Mesenchymal stem cell (in vitro differentiated cells and primary cell): Measurements from ENCODE around the gene LRRC72.
A peak's percentile ranks its signal among the peaks of the same experiment; 100 is the strongest.
"Not testable (repeated sequence)": the region's sequence is repeated elsewhere in the genome, so short reads cannot be mapped to it uniquely, and the experiment has no call there.

Experiments
- DNase-seq: peaks from one replicate; pipeline ENCODE4 v3.0.0-alpha.2; 2013
- H2AFZ ChIP-seq: one replicate; pipeline ENCODE4 v1.6.1; 2013; ENCODE audit warnings: low read depth, mild to moderate bottlenecking, control low read depth, inconsistent platforms, low read length, moderate library complexity
- H2AK5ac ChIP-seq: 2 replicates; pipeline ENCODE4 v1.6.1; 2013; ENCODE audit warnings: low read length, moderate library complexity, mild to moderate bottlenecking, inconsistent platforms; ENCODE audit not compliant: severe bottlenecking
- H2BK120ac ChIP-seq: one replicate; pipeline ENCODE4 v1.6.1; 2013; ENCODE audit warnings: low read depth, mild to moderate bottlenecking, inconsistent platforms, low read length, moderate library complexity
- H2BK12ac ChIP-seq, 2 experiments: one replicate each; pipeline ENCODE4 v1.6.1; 2013; ENCODE audit warnings: inconsistent platforms in 2 of 2, low read length in 2 of 2, mild to moderate bottlenecking in 2 of 2, moderate library complexity in 2 of 2, control low read depth in 1 of 2
- H2BK15ac ChIP-seq: one replicate; pipeline ENCODE4 v1.6.1; 2013; ENCODE audit warnings: mild to moderate bottlenecking, low read depth, inconsistent platforms; ENCODE audit not compliant: poor library complexity, severe bottlenecking
- H2BK5ac ChIP-seq: 2 replicates; pipeline ENCODE4 v1.6.1; 2013; ENCODE audit warnings: low read depth, mild to moderate bottlenecking, low read length, control low read depth, inconsistent platforms; ENCODE audit not compliant: poor library complexity, severe bottlenecking
- H3K14ac ChIP-seq, 2 experiments: one replicate each; pipeline ENCODE4 v1.6.1; 2013; ENCODE audit warnings: inconsistent platforms in 2 of 2, low read length in 2 of 2, control low read depth in 1 of 2, mild to moderate bottlenecking in 1 of 2, moderate library complexity in 1 of 2
- H3K18ac ChIP-seq, 2 experiments: one replicate each; pipeline ENCODE4 v1.6.1; 2013; ENCODE audit warnings: inconsistent platforms in 2 of 2, low read length in 2 of 2, control low read depth in 1 of 2, low read depth in 1 of 2, mild to moderate bottlenecking in 1 of 2
- H3K23ac ChIP-seq, 2 experiments: one replicate each; pipeline ENCODE4 v1.6.1; 2013; ENCODE audit warnings: inconsistent platforms in 2 of 2, low read length in 2 of 2, mild to moderate bottlenecking in 2 of 2, moderate library complexity in 2 of 2, control low read depth in 1 of 2
- H3K27ac ChIP-seq: 2 replicates; pipeline ENCODE4 v1.5.1; 2013; ENCODE audit warnings: mild to moderate bottlenecking, moderate library complexity, low read length, control low read depth, inconsistent platforms; ENCODE audit not compliant: poor library complexity, severe bottlenecking
- H3K27me3 ChIP-seq, 2 experiments: 2 replicates each; pipeline versions ENCODE4 v1.6.1 to v1.7.0; 2013; ENCODE audit warnings: low read length in 2 of 2, mild to moderate bottlenecking in 2 of 2, moderate library complexity in 2 of 2, control low read depth in 1 of 2, inconsistent platforms in 1 of 2; ENCODE audit not compliant: control insufficient read depth in 1 of 2, insufficient read depth in 1 of 2
- H3K36me3 ChIP-seq, 2 experiments: 2 replicates each; pipeline versions ENCODE4 v1.6.1 to v1.7.0; 2013; ENCODE audit warnings: low read length in 2 of 2, control low read depth in 1 of 2, inconsistent platforms in 1 of 2, low read depth in 1 of 2, mild to moderate bottlenecking in 1 of 2; ENCODE audit not compliant: insufficient read depth in 2 of 2, control insufficient read depth in 1 of 2
- H3K4ac ChIP-seq, 2 experiments: one replicate each; pipeline ENCODE4 v1.6.1; 2013; ENCODE audit warnings: inconsistent platforms in 2 of 2, low read length in 2 of 2, mild to moderate bottlenecking in 2 of 2, moderate library complexity in 2 of 2, control low read depth in 1 of 2, low read depth in 1 of 2
- H3K4me1 ChIP-seq: 2 replicates; pipeline ENCODE4 v1.6.1; 2013; ENCODE audit warnings: low read depth, low read length, control low read depth; ENCODE audit not compliant: control insufficient read depth, insufficient read depth
- H3K4me2 ChIP-seq: 2 replicates; pipeline ENCODE4 v1.6.1; 2013; ENCODE audit warnings: low read length, mild to moderate bottlenecking, inconsistent platforms; ENCODE audit not compliant: poor library complexity, severe bottlenecking
- H3K4me3 ChIP-seq, 2 experiments: 2 replicates each; pipeline versions ENCODE4 v1.5.1 to v1.7.0; 2013; ENCODE audit warnings: low read length in 2 of 2, mild to moderate bottlenecking in 2 of 2, control low read depth in 1 of 2, low read depth in 1 of 2; ENCODE audit not compliant: insufficient read depth in 1 of 2
- H3K79me1 ChIP-seq: replicated peaks from 2 replicates; pipeline ENCODE4 v1.6.1; 2013; ENCODE audit warnings: mild to moderate bottlenecking, control low read depth, low read length, inconsistent platforms; ENCODE audit not compliant: poor library complexity, severe bottlenecking
- H3K9ac ChIP-seq: 2 replicates; pipeline ENCODE4 v1.7.0; 2013; ENCODE audit warnings: mild to moderate bottlenecking, low read length, moderate library complexity
- H3K9me3 ChIP-seq: 2 replicates; pipeline ENCODE4 v1.7.0; 2013; ENCODE audit warnings: mild to moderate bottlenecking, low read length; ENCODE audit not compliant: control insufficient read depth
- H4K8ac ChIP-seq: one replicate; pipeline ENCODE4 v1.6.1; 2013; ENCODE audit warnings: inconsistent platforms, mild to moderate bottlenecking, low read length, moderate library complexity
- H4K91ac ChIP-seq: one replicate; pipeline ENCODE4 v1.6.1; 2013; ENCODE audit warnings: mild to moderate bottlenecking, low read length, inconsistent platforms
- WGBS: methylation state at CpG from one replicate; pipeline ENCODE4 v1.1.7; 2013; ENCODE audit warnings: mixed read lengths; 5-methylcytosine and 5-hydroxymethylcytosine counted together

The LRRC72 gene

DNA sequence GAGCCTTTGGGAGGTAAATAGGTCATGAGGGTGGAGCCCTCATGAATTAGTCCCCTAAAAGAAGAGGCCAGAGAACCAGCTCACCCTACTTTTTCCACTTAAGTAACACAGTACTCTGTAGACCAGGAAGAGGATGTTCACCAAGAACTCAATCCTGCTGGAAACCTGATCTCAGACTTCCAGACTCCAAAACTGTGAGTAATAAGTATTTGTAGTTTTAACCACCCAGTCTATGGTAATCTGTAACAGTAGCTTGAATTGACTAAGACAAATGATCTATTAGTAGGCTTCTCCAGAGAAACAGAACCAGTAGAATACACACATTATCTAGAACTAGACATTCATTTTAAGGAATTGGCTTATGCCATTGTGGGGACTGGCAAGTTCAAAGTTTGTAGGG is 67.4 kb downstream of the LRRC72 start:
- no peak overlapping the region for H4K91ac ChIP-seq
- peaks cover 3% of the 10 kb centered on the region for H3K4me1 ChIP-seq
- H4K8ac ChIP-seq: no peak overlapping the region
- H3K18ac ChIP-seq: no peak overlapping the region
- no peak overlapping the region for H2BK5ac ChIP-seq
- no peaks in the 10 kb centered on the region for H3K79me1 ChIP-seq
- no peak overlapping the region for H3K9ac ChIP-seq
- no peak overlapping the region for H3K4me3 ChIP-seq
- no peak overlapping the region for H3K4me2 ChIP-seq
- no peak overlapping the region for H3K14ac ChIP-seq
- no peak overlapping the region for H2BK15ac ChIP-seq
- no peaks in the 10 kb centered on the region for H3K27me3 ChIP-seq
- H3K4ac ChIP-seq: no peak overlapping the region
- DNase-seq: peak; percentile 6
- H3K36me3 ChIP-seq: peaks cover 3 to 14% of the 10 kb centered on the region in 2 experiments
- no peak overlapping the region for H2BK12ac ChIP-seq
- H2BK120ac ChIP-seq: no peak overlapping the region
- no peak overlapping the region for H2AK5ac ChIP-seq
- no peak overlapping the region for H3K27ac ChIP-seq
- H2AFZ ChIP-seq: no peak overlapping the region
- H3K23ac ChIP-seq: no peak overlapping the region
- no peaks in the 10 kb centered on the region for H3K9me3 ChIP-seq

DNA sequence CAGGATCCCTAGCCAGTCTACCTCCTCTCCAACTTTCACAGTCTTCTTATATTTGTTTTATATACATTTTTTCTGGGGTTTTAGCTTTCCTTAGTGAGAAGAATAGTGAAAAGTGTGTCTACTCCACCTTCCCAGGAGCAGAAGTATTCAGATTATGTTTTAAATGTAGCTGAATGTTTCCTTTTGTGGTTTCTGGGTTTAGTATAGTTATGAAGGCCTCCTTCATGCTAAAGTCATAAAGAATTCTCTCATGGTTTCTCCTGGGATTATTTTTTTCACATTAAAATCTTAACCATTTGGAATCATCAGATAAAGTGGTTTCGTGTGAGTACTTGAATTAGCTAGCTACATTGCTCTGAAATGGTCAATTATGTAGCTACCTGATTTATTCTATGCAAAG is 68.1 kb downstream of the LRRC72 start:
- Histone ChIP-seq H3K9me3 (no peaks in the 10 kb centered on the region), H3K4me1 (peaks cover 3% of the 10 kb centered on the region), H3K27ac (peak overlapping the region; percentile 13), H4K91ac (no peak overlapping the region), H2BK5ac (no peak overlapping the region), H2BK12ac (no peak overlapping the region), H3K9ac (no peak overlapping the region), H3K27me3 (no peaks in the 10 kb centered on the region), H4K8ac (no peak overlapping the region), H2AFZ (no peak overlapping the region), H3K4me2 (no peak overlapping the region), H3K18ac (no peak overlapping the region), H3K4ac (no peak overlapping the region), H2BK120ac (no peak overlapping the region), H3K79me1 (no peaks in the 10 kb centered on the region), H3K4me3 (no peak overlapping the region), H3K23ac (no peak overlapping the region), H3K14ac (no peak overlapping the region), H2AK5ac (no peak overlapping the region), H2BK15ac (no peak overlapping the region), H3K36me3 (peaks cover 6 to 19% of the 10 kb centered on the region in 2 experiments)
- no CpG with 5 or more reads among the region's 1 CpG for WGBS
- DNase-seq: no peak

DNA sequence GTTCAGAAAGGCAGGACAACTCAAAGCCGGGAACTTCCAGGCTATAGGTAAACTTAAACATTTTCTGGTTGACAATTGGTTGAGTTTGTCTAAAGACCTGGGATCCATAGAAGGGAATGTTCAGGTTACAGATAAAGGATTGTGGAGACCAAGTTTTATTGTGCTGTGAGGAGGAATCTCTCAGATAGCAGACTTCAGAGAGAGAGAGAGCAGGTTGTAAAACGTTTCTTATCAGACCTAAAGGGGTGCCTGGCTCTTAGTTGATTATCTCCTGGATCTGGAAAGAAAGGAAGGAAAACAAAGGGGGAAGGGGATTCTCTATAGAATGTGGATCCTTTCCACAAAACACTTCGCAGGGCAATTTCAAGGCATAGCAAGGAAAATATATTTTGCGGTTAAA is 69.0 kb downstream of the LRRC72 start:
- H2BK12ac ChIP-seq, H3K14ac ChIP-seq, H3K4ac ChIP-seq, H3K23ac ChIP-seq, H3K79me1 ChIP-seq, H3K18ac ChIP-seq, H4K91ac ChIP-seq, H3K9ac ChIP-seq, H2AK5ac ChIP-seq, H3K4me3 ChIP-seq, H3K4me2 ChIP-seq, H2AFZ ChIP-seq, H3K27ac ChIP-seq, DNase-seq, H2BK5ac ChIP-seq, H2BK15ac ChIP-seq, H2BK120ac ChIP-seq, H3K27me3 ChIP-seq, H4K8ac ChIP-seq, H3K4me1 ChIP-seq, H3K9me3 ChIP-seq: not testable (repeated sequence)
- peaks cover 8 to 28% of the 10 kb centered on the region in 2 experiments for H3K36me3 ChIP-seq
- WGBS: 39% methylated on average over 3 of the region's 4 CpGs

DNA sequence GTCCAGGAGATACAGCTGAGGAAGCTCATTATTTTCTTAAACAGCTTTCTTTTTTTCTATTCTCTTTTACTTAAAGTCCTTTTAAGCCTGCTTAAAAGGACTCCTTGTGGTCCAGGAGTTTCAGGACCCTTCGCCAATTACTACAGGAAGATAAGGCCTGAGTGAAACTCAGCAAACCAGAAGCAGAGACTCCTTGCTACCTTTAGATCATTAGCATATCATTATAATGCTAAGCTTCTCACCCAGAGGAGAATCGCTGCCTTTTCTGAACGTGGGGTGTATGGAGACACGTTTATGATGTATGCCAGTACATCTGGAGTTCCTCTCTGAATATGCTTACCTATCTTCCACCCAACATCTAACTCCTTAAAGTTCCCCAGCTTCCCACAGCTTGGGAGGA is 71.4 kb downstream of the LRRC72 start:
- WGBS: 75% methylated on average over 4 of the region's 4 CpGs
- Histone ChIP-seq H3K36me3 (peaks cover 13 to 52% of the 10 kb centered on the region in 2 experiments), H4K91ac (no peak overlapping the region), H3K27me3 (no peaks in the 10 kb centered on the region), H3K4me3 (no peak overlapping the region), H3K23ac (no peak overlapping the region), H2BK12ac (no peak overlapping the region), H3K18ac (no peak overlapping the region), H2BK15ac (no peak overlapping the region), H3K9ac (no peak overlapping the region), H2AFZ (no peak overlapping the region), H2BK5ac (no peak overlapping the region), H2AK5ac (no peak overlapping the region), H4K8ac (no peak overlapping the region), H3K4ac (no peak overlapping the region), H3K14ac (no peak overlapping the region), H3K27ac (no peak overlapping the region), H3K79me1 (peaks cover 2% of the 10 kb centered on the region), H3K9me3 (no peaks in the 10 kb centered on the region), H3K4me1 (peaks cover 3% of the 10 kb centered on the region), H3K4me2 (no peak overlapping the region), H2BK120ac (no peak overlapping the region)
- DNase-seq: no peak
